PC-9 (cell line): ENCODE results near the gene MIA. TPM values are rescaled to one million over a fixed set of nuclear protein-coding genes. Genes with fewer than 3 reads are reported as not detected.

Experiments
- BruUV-seq: library from RNA; stranded (reverse); fragments of 400-500 nt; replicated peaks from 2 replicates; lab custom pipeline; 2021; lab: Mats Ljungman, UMichigan
- CTCF ChIA-PET: fragments of 300-600 bp; sonication (Branson Sonifier 250); formaldehyde crosslinking; loops from one replicate; lab custom pipeline; 2022; ENCODE audit warnings: antibody characterized with exemption; lab: Charles Lee
- POLR2A ChIA-PET: fragments of 300-600 bp; sonication (Branson Sonifier 250); formaldehyde crosslinking; loops from one replicate; lab custom pipeline; 2022; ENCODE audit warnings: antibody characterized with exemption; ENCODE audit not compliant: unreplicated experiment; lab: Charles Lee
- DNase-seq, 2 experiments: peaks; one replicate each; pipeline versions ENCODE4 v3.0.0 to v3.0.0-alpha.2; 2015 to 2022; ENCODE audit warnings: mixed read lengths in 1 of 2
- H2AFZ ChIP-seq: fragments of 200-600 bp; sonication (generic); 2 replicates; pipeline ENCODE4 v1.8.1; 2017; ENCODE audit warnings: antibody characterized with exemption
- H3F3A ChIP-seq: fragments of 200-600 bp; sonication (generic); 2 replicates; pipeline ENCODE4 v1.8.1; 2017; ENCODE audit warnings: antibody characterized with exemption, mild to moderate bottlenecking, low read depth; ENCODE audit not compliant: insufficient read depth
- H3K27ac ChIP-seq: fragments of 200-600 bp; sonication (generic); 2 replicates; pipeline ENCODE4 v1.6.1; 2016; ENCODE audit warnings: mixed run types
- H3K27me3 ChIP-seq: fragments of 200-600 bp; sonication (generic); 2 replicates; pipeline ENCODE4 v1.6.1; 2016; ENCODE audit warnings: low read depth, mixed run types; ENCODE audit not compliant: insufficient read depth
- H3K36me3 ChIP-seq: fragments of 200-600 bp; sonication (generic); 2 replicates; pipeline ENCODE4 v1.6.1; 2016; ENCODE audit warnings: low read depth, mixed run types
- H3K4me1 ChIP-seq: fragments of 200-600 bp; sonication (generic); replicated peaks from 2 replicates; pipeline ENCODE4 v1.6.1; 2016; ENCODE audit warnings: mixed run types; ENCODE audit not compliant: insufficient read depth
- H3K4me2 ChIP-seq: fragments of 200-600 bp; sonication (generic); 2 replicates; pipeline ENCODE4 v1.6.1; 2017; ENCODE audit warnings: mixed run types
- H3K4me3 ChIP-seq: fragments of 200-600 bp; sonication (generic); 2 replicates; pipeline ENCODE4 v1.6.1; 2016; ENCODE audit warnings: mixed run types
- H3K79me2 ChIP-seq: fragments of 200-600 bp; sonication (generic); 2 replicates; pipeline ENCODE4 v1.6.1; 2017; ENCODE audit warnings: low read depth, mixed run types
- H3K9me2 ChIP-seq: fragments of 200-600 bp; sonication (generic); 2 replicates; pipeline ENCODE4 v1.8.1; 2017; ENCODE audit warnings: mild to moderate bottlenecking; ENCODE audit not compliant: insufficient read depth
- H3K9me3 ChIP-seq: fragments of 200-600 bp; sonication (generic); 2 replicates; pipeline ENCODE4 v1.8.1; 2016; ENCODE audit warnings: low read depth; ENCODE audit not compliant: insufficient read depth
- H4K20me1 ChIP-seq: fragments of 200-600 bp; sonication (generic); 2 replicates; pipeline ENCODE4 v1.8.1; 2017; ENCODE audit not compliant: insufficient read depth
- EZH2 ChIP-seq: fragments of 200-600 bp; sonication (generic); IDR thresholded peaks from 2 replicates; pipeline ENCODE4 v1.8.0; 2017; ENCODE audit warnings: antibody characterized with exemption, low read depth
- intact Hi-C: fragments of 100-400 bp; cut with micrococcal nuclease; formaldehyde crosslinking; loops from one replicate; pipeline ENCODE4 v1.10.0; 2022; ENCODE audit not compliant: unreplicated experiment
- total RNA-seq: library from RNA; stranded (reverse); gene quantifications from 2 replicates; pipeline ENCODE4 v1.2.3, GENCODE V29; 2021
- TF ChIP-seq, protein P1 (sequence below): fragments of 200-600 bp; sonication (generic); conservative IDR thresholded peaks from 2 replicates; pipeline ENCODE4 v1.6.1; 2017; ENCODE audit warnings: mixed run types, antibody characterized with exemption, mild to moderate bottlenecking, moderate library complexity

The MIA gene
- total RNA-seq, 1 experiment from 2014 or later, result 2.7 TPM

GRCh38 chr19:40737102-40737644 is 38.1 kb upstream of the MIA start:
- Histone ChIP-seq H3K27ac (no peak overlapping the region), H3F3A (peaks cover 31% of the 10 kb centered on the region), H2AFZ (no peak overlapping the region), H3K4me2 (no peak overlapping the region), H3K9me2 (no peaks in the 10 kb centered on the region), H3K4me3 (no peak overlapping the region), H3K27me3 (no peaks in the 10 kb centered on the region), H4K20me1 (no peaks in the 10 kb centered on the region; the same call in 1 of the 2 replicates), H3K4me1 (peaks cover 15% of the 10 kb centered on the region), H3K9me3 (no peaks in the 10 kb centered on the region), H3K36me3 (peaks cover 12% of the 10 kb centered on the region; the same call in 1 of the 2 replicates), H3K79me2 (no peaks in the 10 kb centered on the region)
- CTCF ChIA-PET, result no interaction called here
- POLR2A ChIA-PET, result interaction anchor here (0.6 kb wide), 1 partner anchor 526 kb away, joined by 3 read pairs; no protein-coding TSS in a partner anchor
- intact Hi-C loops, result no loop called here
- no peak for DNase-seq
- TF ChIP-seq, protein P1, sequence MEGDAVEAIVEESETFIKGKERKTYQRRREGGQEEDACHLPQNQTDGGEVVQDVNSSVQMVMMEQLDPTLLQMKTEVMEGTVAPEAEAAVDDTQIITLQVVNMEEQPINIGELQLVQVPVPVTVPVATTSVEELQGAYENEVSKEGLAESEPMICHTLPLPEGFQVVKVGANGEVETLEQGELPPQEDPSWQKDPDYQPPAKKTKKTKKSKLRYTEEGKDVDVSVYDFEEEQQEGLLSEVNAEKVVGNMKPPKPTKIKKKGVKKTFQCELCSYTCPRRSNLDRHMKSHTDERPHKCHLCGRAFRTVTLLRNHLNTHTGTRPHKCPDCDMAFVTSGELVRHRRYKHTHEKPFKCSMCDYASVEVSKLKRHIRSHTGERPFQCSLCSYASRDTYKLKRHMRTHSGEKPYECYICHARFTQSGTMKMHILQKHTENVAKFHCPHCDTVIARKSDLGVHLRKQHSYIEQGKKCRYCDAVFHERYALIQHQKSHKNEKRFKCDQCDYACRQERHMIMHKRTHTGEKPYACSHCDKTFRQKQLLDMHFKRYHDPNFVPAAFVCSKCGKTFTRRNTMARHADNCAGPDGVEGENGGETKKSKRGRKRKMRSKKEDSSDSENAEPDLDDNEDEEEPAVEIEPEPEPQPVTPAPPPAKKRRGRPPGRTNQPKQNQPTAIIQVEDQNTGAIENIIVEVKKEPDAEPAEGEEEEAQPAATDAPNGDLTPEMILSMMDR, result no peak
- no peak for TF ChIP-seq EZH2
- BruUV-seq, result no TSS peak

GRCh38 chr19:40739030-40739839 is 36.1 kb upstream of the MIA start:
- Histone ChIP-seq H4K20me1 (no peaks in the 10 kb centered on the region; the same call in 1 of the 2 replicates), H3K27me3 (no peaks in the 10 kb centered on the region), H3K9me3 (no peaks in the 10 kb centered on the region), H3K36me3 (peaks cover 9% of the 10 kb centered on the region; the same call in 1 of the 2 replicates), H3K9me2 (no peaks in the 10 kb centered on the region), H3K4me3 (no peak overlapping the region), H3K4me2 (no peak overlapping the region), H3K79me2 (no peaks in the 10 kb centered on the region), H3K27ac (no peak overlapping the region), H2AFZ (no peak overlapping the region), H3K4me1 (peaks cover 15% of the 10 kb centered on the region), H3F3A (peaks cover 31% of the 10 kb centered on the region)
- ChIA-PET CTCF (no interaction called here), POLR2A (no interaction called here)
- BruUV-seq, result no TSS peak
- intact Hi-C loops, result no loop called here
- TF ChIP-seq EZH2, result no peak
- TF ChIP-seq, protein P1, result no peak
- no peak for DNase-seq

DNA sequence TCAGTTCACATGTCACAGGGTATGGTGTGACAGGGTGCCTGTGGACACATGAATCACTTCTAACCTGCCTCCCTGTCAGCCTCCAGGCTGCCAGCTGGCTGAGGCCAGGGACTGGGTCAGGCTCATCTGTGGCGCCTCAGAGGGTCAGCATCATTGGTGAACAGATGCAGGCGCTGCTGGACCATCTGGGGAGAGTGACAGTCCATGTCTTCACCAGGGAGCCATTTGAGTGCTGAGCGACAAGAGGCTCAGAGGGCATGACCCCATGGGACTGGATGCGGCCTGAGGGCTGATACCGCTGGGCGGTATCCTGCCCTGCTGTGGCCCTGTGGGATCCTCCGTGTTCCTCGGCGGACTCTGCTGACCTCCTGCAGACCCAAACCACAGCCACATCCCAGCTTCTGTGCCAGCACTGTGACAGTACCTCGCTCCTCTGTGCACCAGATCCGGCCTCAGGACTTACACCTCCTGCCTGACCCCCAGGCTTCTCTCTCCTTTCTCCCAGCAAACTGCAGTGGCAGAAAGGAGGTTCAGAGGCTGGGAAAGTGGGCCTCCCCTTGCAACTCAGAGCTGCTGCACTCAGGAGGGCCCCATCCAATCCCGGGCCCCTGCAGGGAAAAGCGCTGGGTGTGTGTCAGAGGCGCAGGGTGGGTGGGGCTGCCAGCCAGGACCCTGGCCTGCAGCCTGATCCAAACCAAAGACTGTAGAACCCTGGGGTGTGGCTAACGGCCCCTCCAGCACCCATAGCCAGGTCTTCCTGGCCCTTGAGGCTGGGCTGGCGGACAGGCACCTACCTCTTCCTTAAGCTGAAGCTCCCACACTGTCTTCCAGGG is 35.2 kb upstream of the MIA start:
- no peak overlapping the region for H3K4me2 ChIP-seq
- no peaks in the 10 kb centered on the region for H3K9me3 ChIP-seq
- no peak for DNase-seq
- TF ChIP-seq, protein P1, result no peak
- TF ChIP-seq EZH2, result no peak
- H3K79me2 ChIP-seq, result no peaks in the 10 kb centered on the region
- H3K4me1 ChIP-seq, result peaks cover 15% of the 10 kb centered on the region
- intact Hi-C loops, result no loop called here
- no peaks in the 10 kb centered on the region; the same call in 1 of the 2 replicates for H4K20me1 ChIP-seq
- peaks cover 9% of the 10 kb centered on the region; the same call in 1 of the 2 replicates for H3K36me3 ChIP-seq
- H3K9me2 ChIP-seq, result no peaks in the 10 kb centered on the region
- H3K4me3 ChIP-seq, result no peak overlapping the region
- H2AFZ ChIP-seq, result no peak overlapping the region
- ChIA-PET CTCF (no interaction called here), POLR2A (no interaction called here)
- H3F3A ChIP-seq, result peaks cover 31% of the 10 kb centered on the region
- BruUV-seq, result no TSS peak
- H3K27me3 ChIP-seq, result no peaks in the 10 kb centered on the region
- H3K27ac ChIP-seq, result no peak overlapping the region
